ENCODE measurements around the gene SLC13A4. TPM values are rescaled to one million over a fixed set of nuclear protein-coding genes. Genes with fewer than 3 reads are reported as not detected.

SLC13A4 gene
- total RNA-seq (2022; extraction: Qiagen RNA extraction; ENCODE audit: low read depth) = not detected in 5 replicates

DNA sequence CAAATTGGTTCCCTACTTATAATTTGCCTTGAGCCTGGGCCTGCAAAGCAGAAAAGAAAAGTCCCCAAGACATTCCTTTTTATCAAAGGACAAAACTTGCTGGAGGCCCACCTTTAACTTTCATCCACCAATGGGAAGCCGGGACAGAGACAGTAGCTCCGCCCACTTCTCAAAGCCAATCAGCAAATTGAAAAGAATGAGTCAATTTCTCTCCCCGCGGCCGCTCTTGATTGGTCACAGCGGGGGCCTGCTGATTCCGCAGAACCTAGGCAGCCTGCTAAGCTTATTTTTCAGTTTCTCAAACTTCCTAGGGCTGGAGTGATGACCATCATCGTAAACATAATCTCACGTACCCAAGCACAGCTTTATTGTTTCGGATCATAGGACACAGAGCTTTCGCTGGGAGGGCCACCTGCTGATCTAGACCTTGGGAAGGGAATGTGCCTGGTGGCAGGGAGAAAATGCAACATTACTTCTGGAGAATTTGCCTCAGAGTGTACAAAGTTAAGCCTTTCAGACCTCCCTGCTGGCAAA, at the start of gene SLC13A4:
TSS of gene SLC13A4 (minus strand) at position 51 of the 534 bp plus-strand sequence. CDS start 690 bp downstream, outside the sequence.

DNA sequence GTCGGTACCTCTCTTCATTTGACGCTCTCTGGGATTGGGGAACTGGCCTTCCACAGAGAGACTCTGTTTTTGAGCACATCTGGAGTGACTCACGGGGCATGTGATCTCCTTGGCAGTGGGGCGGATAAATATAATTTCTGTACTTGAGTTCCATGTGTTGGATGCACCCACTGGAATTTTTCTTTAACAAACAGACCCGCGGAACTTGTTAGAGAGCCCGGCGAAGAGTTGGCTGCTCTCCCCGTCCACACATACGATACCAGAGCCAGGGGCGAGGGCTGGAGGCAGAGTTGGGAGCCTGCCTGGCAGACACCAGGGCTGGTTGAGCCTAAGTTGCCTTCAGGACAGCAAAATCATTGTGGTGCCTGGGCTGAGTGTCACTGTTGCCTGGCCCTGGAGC, 20.8 kb upstream of the SLC13A4 start, which contains the start of gene FAM180A:
TSS of gene FAM180A (minus strand) at position 44 of the 400 bp plus-strand sequence. CDS start 233 bp downstream, outside the sequence.

GRCh38 chr7:135662373-135663114, 65.4 kb downstream of the SLC13A4 start, which contains the start of gene STMP1:
Gene STMP1, plus strand, starts transcription at chr7:135662514.

Other genes with a start within 250 kb of the SLC13A4 start
- gene CNOT4, start 218.1 kb downstream of the SLC13A4 start, total RNA-seq (2022; extraction: Qiagen RNA extraction; ENCODE audit: low read depth) = 10.8 to 12.1 TPM (median 11.5 TPM) in 5 replicates
- 49.3 to 55.9 TPM (median 53.0 TPM) in 5 replicates for gene NUP205, start 170.3 kb downstream of the SLC13A4 start, total RNA-seq (2022; extraction: Qiagen RNA extraction; ENCODE audit: low read depth)
- 27.3 to 34.8 TPM (median 32.0 TPM) in 5 replicates for gene STMP1, start 65.7 kb downstream of the SLC13A4 start, total RNA-seq (2022; extraction: Qiagen RNA extraction; ENCODE audit: low read depth)
- gene FAM180A, start 20.6 kb upstream of the SLC13A4 start, total RNA-seq (2022; extraction: Qiagen RNA extraction; ENCODE audit: low read depth) = 0.06 TPM in 1 of 5 replicates, not detected in the others
- gene MTPN, start 249.2 kb upstream of the SLC13A4 start, total RNA-seq (2022; extraction: Qiagen RNA extraction; ENCODE audit: low read depth) = 96.8 to 128 TPM (median 113 TPM) in 5 replicates